CD14-positive monocyte (primary cell): ENCODE data around the gene KDM5C. TPM values are rescaled to one million over a fixed set of nuclear protein-coding genes. Genes with fewer than 3 reads are reported as not detected.

Experiments used
- DNase-seq, 3 donors: peaks; one replicate each; pipeline ENCODE4 v3.0.0-alpha.2; 2011 to 2022
- H2AFZ ChIP-seq: 2 replicates; pipeline ENCODE4 v1.6.0; 2012; ENCODE audit warnings: mild to moderate bottlenecking, low read depth, low read length, inconsistent platforms; ENCODE audit not compliant: insufficient read depth, poor library complexity, severe bottlenecking
- H3K27ac ChIP-seq, 2 donors: 1 replicate in 1 of 2; 2 replicates in 1 of 2; pipeline ENCODE4 v1.5.1; 2012 to 2013; ENCODE audit warnings: low read length in 2 of 2, control low read depth in 1 of 2, inconsistent platforms in 1 of 2, low read depth in 1 of 2, mild to moderate bottlenecking in 1 of 2
- H3K27me3 ChIP-seq, 2 donors: one replicate each; pipeline versions ENCODE4 v1.6.0 to v1.6.1; 2011 to 2013; ENCODE audit warnings: low read length in 2 of 2; ENCODE audit not compliant: control insufficient read depth in 2 of 2, insufficient read depth in 2 of 2
- H3K36me3 ChIP-seq, 2 donors: replicated peaks in 1 of 2; 1 replicate in 1 of 2; 2 replicates in 1 of 2; pipeline versions ENCODE4 v1.5.1 to v1.6.1; 2012 to 2013; ENCODE audit warnings: low read length in 2 of 2, control low read depth in 1 of 2, inconsistent platforms in 1 of 2, mild to moderate bottlenecking in 1 of 2; ENCODE audit not compliant: insufficient read depth in 2 of 2, control insufficient read depth in 1 of 2
- H3K4me1 ChIP-seq, 2 donors: 1 replicate in 1 of 2; 2 replicates in 1 of 2; pipeline versions ENCODE4 v1.5.1 to v1.6.1; 2012 to 2013; ENCODE audit warnings: low read length in 2 of 2, control low read depth in 1 of 2, inconsistent platforms in 1 of 2, mild to moderate bottlenecking in 1 of 2, moderate library complexity in 1 of 2; ENCODE audit not compliant: insufficient read depth in 2 of 2, control insufficient read depth in 1 of 2
- H3K4me2 ChIP-seq: replicated peaks from 2 replicates; pipeline ENCODE3; 2012; ENCODE audit warnings: low read length, moderate library complexity, mild to moderate bottlenecking; ENCODE audit not compliant: poor library complexity, severe bottlenecking; ENCODE audit errors: extremely low read depth
- H3K4me3 ChIP-seq, 3 experiments: fragments of 200-600 bp in 1 of 3; sonication (generic) in 1 of 3; replicated peaks in 1 of 3; 1 replicate in 2 of 3; 2 replicates in 1 of 3; pipeline ENCODE4 v1.5.1; 2011 to 2013; ENCODE audit warnings: low read length in 3 of 3, mild to moderate bottlenecking in 3 of 3, control low read depth in 2 of 3, low read depth in 2 of 3, inconsistent platforms in 1 of 3, moderate library complexity in 1 of 3
- H3K79me2 ChIP-seq: 2 replicates; pipeline ENCODE4 v1.6.0; 2012; ENCODE audit warnings: mild to moderate bottlenecking, control low read depth, inconsistent platforms, low read length, moderate library complexity; ENCODE audit not compliant: insufficient read depth
- H3K9ac ChIP-seq: 2 replicates; pipeline ENCODE4 v1.6.0; 2017; ENCODE audit warnings: low read length, mild to moderate bottlenecking; ENCODE audit not compliant: insufficient read depth, poor library complexity, severe bottlenecking
- H3K9me3 ChIP-seq, 2 donors: replicated peaks in 1 of 2; 1 replicate in 1 of 2; 2 replicates in 1 of 2; pipeline versions ENCODE4 v1.5.1 to v1.6.1; 2012 to 2013; ENCODE audit warnings: low read length in 2 of 2, control low read depth in 1 of 2; ENCODE audit not compliant: control insufficient read depth in 1 of 2, insufficient read depth in 1 of 2
- H4K20me1 ChIP-seq: 2 replicates; pipeline ENCODE4 v1.6.0; 2012; ENCODE audit warnings: mild to moderate bottlenecking, low read length, control low read depth, moderate library complexity; ENCODE audit not compliant: insufficient read depth
- H3K27ac Mint-ChIP-seq, 7 donors: one replicate each; pipeline ENCODE4 v1.8.0; 2020; ENCODE audit warnings: mild to moderate bottlenecking in 7 of 7, mixed read lengths in 7 of 7, moderate library complexity in 6 of 7, inconsistent platforms in 2 of 7
- H3K27me3 Mint-ChIP-seq, 3 donors: one replicate each; pipeline ENCODE4 v1.8.0; 2021 to 2022; ENCODE audit warnings: low read depth in 3 of 3, mild to moderate bottlenecking in 3 of 3, mixed read lengths in 3 of 3, moderate library complexity in 3 of 3, inconsistent platforms in 1 of 3
- H3K36me3 Mint-ChIP-seq, 2 donors: one replicate each; pipeline ENCODE4 v1.8.0; 2020; ENCODE audit warnings: mixed read lengths in 2 of 2, inconsistent platforms in 1 of 2, mild to moderate bottlenecking in 1 of 2
- H3K4me1 Mint-ChIP-seq: one replicate; pipeline ENCODE4 v1.8.0; 2020; ENCODE audit warnings: mild to moderate bottlenecking, mixed read lengths
- H3K4me3 Mint-ChIP-seq, 2 donors: one replicate each; pipeline ENCODE4 v1.8.0; 2020; ENCODE audit warnings: mild to moderate bottlenecking in 2 of 2, mixed read lengths in 2 of 2, moderate library complexity in 1 of 2
- H3K9me3 Mint-ChIP-seq, 7 donors: one replicate each; pipeline ENCODE4 v1.8.0; 2020 to 2022; ENCODE audit warnings: mixed read lengths in 7 of 7, mild to moderate bottlenecking in 6 of 7, moderate library complexity in 6 of 7, inconsistent platforms in 2 of 7
- CTCF ChIP-seq: fragments of 200-600 bp; IDR thresholded peaks from one replicate; pipeline ENCODE4 v1.8.0; 2022; ENCODE audit warnings: antibody characterized with exemption, mild to moderate bottlenecking
- WGBS: methylation state at CpG from one replicate; pipeline ENCODE4 v1.1.5; 2013; ENCODE audit warnings: missing lambda C conversion rate; ENCODE audit not compliant: insufficient coverage; 5-methylcytosine and 5-hydroxymethylcytosine counted together
- intact Hi-C, 2 donors: fragments of 100-400 bp; cut with micrococcal nuclease; formaldehyde crosslinking; loops; one replicate each; pipeline versions ENCODE4 v1.15.0 to v1.15.1; 2023
- polyA plus RNA-seq, 3 donors: library from polyadenylated mRNA; depleted of rRNA in 1 of 3; unstranded in 2 of 3; stranded (reverse) in 1 of 3; fragments of 300-500 nt in 2 of 3; fragments of >200 nt in 1 of 3; fragmentation: Illumina TruSeq in 2 of 3; gene quantifications; 1 replicate in 2 of 3; 2 replicates in 1 of 3; pipeline ENCODE4 v1.2.3, GENCODE V29; 2012 to 2021

The KDM5C gene
- polyA plus RNA-seq, 3 donors: 13.3 to 93.6 (median 16.7) TPM

- no peak overlapping the region for H3K4me2 ChIP-seq
- no peak overlapping the region for H3K27ac Mint-ChIP-seq
- no peaks in the 10 kb centered on the region for H3K79me2 ChIP-seq
- peaks cover 0 to 2% (median 0%) of the 10 kb centered on the region in 7 donors for H3K9me3 Mint-ChIP-seq
- no peaks in the 10 kb centered on the region for H3K9me3 ChIP-seq
- H2AFZ ChIP-seq: no peak overlapping the region
- no peaks in the 10 kb centered on the region for H3K36me3 ChIP-seq
- no peak for DNase-seq
- no peak overlapping the region for H3K27ac ChIP-seq
- WGBS: 100% methylated on average over 2 of the region's 7 CpGs
- H3K4me1 Mint-ChIP-seq: no peaks in the 10 kb centered on the region
- no peak overlapping the region for H3K9ac ChIP-seq
- H3K27me3 Mint-ChIP-seq: peaks cover 0 to 19% (median 1%) of the 10 kb centered on the region in 3 donors
- H3K4me3 Mint-ChIP-seq: no peak overlapping the region
- peaks cover 0 to 4% of the 10 kb centered on the region in 2 donors for H3K27me3 ChIP-seq
- TF ChIP-seq CTCF: no peak
- no peaks in the 10 kb centered on the region for H4K20me1 ChIP-seq
- intact Hi-C loops: no loop called here
- H3K36me3 Mint-ChIP-seq: peaks cover 0 to 2% of the 10 kb centered on the region in 2 donors
- H3K4me1 ChIP-seq: no peaks in the 10 kb centered on the region
- H3K4me3 ChIP-seq: no peak overlapping the region
These were observed 61.6 kb downstream of the KDM5C start for GRCh38 chrX:53163436-53163835.

- no peak for TF ChIP-seq CTCF
- WGBS: no CpG with 5 or more reads among the region's 6 CpGs
- Histone ChIP-seq H3K9ac (no peak overlapping the region), H3K9me3 (no peaks in the 10 kb centered on the region), H2AFZ (no peak overlapping the region), H3K36me3 (no peaks in the 10 kb centered on the region), H3K4me3 (no peak overlapping the region), H3K4me2 (no peak overlapping the region), H3K4me1 (no peaks in the 10 kb centered on the region), H3K27ac (no peak overlapping the region), H3K79me2 (no peaks in the 10 kb centered on the region), H4K20me1 (no peaks in the 10 kb centered on the region), H3K27me3 (peaks cover 0 to 4% of the 10 kb centered on the region in 2 donors)
- H3K4me1 Mint-ChIP-seq: no peaks in the 10 kb centered on the region
- intact Hi-C loops: no loop called here
- H3K27me3 Mint-ChIP-seq: peaks cover 0 to 23% (median 1%) of the 10 kb centered on the region in 3 donors
- no peak for DNase-seq
- no peak overlapping the region for H3K27ac Mint-ChIP-seq
- no peaks in the 10 kb centered on the region for H3K36me3 Mint-ChIP-seq
- H3K9me3 Mint-ChIP-seq: peaks cover 0 to 2% (median 0%) of the 10 kb centered on the region in 7 donors
- no peak overlapping the region for H3K4me3 Mint-ChIP-seq
These were observed 64.6 kb downstream of the KDM5C start for GRCh38 chrX:53160297-53160983.
